ENCODE measurements around the gene EVI5.

EVI5 gene

DNA sequence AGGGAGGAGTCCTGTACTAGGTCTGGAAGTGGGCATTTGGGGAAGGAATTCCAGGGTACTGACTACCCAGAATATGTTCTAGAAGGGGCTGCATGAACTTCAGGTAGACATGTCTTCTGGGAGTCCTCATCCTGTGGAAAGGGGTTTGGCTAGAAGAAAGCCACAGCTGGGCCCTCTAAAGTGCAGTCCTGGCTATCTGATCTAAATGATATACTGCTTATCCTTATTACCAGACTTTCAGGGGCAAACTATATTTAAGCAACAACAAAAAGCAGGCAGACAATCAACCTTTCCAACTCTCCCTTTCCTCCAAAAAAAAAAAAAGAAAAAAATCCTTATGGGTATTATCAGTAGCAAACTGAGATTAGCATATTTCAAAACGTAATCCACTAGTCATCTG is 268.3 kb downstream of the EVI5 start:
- TF ChIP-seq, protein P1, sequence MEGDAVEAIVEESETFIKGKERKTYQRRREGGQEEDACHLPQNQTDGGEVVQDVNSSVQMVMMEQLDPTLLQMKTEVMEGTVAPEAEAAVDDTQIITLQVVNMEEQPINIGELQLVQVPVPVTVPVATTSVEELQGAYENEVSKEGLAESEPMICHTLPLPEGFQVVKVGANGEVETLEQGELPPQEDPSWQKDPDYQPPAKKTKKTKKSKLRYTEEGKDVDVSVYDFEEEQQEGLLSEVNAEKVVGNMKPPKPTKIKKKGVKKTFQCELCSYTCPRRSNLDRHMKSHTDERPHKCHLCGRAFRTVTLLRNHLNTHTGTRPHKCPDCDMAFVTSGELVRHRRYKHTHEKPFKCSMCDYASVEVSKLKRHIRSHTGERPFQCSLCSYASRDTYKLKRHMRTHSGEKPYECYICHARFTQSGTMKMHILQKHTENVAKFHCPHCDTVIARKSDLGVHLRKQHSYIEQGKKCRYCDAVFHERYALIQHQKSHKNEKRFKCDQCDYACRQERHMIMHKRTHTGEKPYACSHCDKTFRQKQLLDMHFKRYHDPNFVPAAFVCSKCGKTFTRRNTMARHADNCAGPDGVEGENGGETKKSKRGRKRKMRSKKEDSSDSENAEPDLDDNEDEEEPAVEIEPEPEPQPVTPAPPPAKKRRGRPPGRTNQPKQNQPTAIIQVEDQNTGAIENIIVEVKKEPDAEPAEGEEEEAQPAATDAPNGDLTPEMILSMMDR (IDR thresholded peaks at IDR 0.05), result no peak
- H3K4me2 ChIP-seq (ENCODE audit: low read length), result no peak overlapping the region
- H3K36me3 ChIP-seq (ENCODE audit: control insufficient read depth, insufficient read depth, low read length), result no peaks in the 10 kb centered on the region
- H3K27ac ChIP-seq, result no peak overlapping the region
- no peaks in the 10 kb centered on the region for H3K4me1 ChIP-seq
- H3K9me3 ChIP-seq (ENCODE audit: control insufficient read depth, low read length), result no peaks in the 10 kb centered on the region
- no peak overlapping the region for H3K9ac ChIP-seq
- no peak overlapping the region for H3K4me3 ChIP-seq (ENCODE audit: low read depth, low read length)
- H3K79me2 ChIP-seq, result no peaks in the 10 kb centered on the region
- no peaks in the 10 kb centered on the region for H3K27me3 ChIP-seq (ENCODE audit: control insufficient read depth, insufficient read depth, low read length)
- no peak overlapping the region for H2AFZ ChIP-seq

- H3K4me3 ChIP-seq (ENCODE audit: low read depth, low read length), result no peak overlapping the region
- H3K27me3 ChIP-seq (ENCODE audit: control insufficient read depth, insufficient read depth, low read length), result no peaks in the 10 kb centered on the region
- H3K79me2 ChIP-seq, result no peaks in the 10 kb centered on the region
- TF ChIP-seq, protein P1 (IDR thresholded peaks at IDR 0.05), result no peak
- H2AFZ ChIP-seq, result no peak overlapping the region
- H3K27ac ChIP-seq, result no peak overlapping the region
- no peaks in the 10 kb centered on the region for H3K9me3 ChIP-seq (ENCODE audit: control insufficient read depth, low read length)
- H3K9ac ChIP-seq, result no peak overlapping the region
- H3K36me3 ChIP-seq (ENCODE audit: control insufficient read depth, insufficient read depth, low read length), result no peaks in the 10 kb centered on the region
- H3K4me1 ChIP-seq, result no peaks in the 10 kb centered on the region
- H3K4me2 ChIP-seq (ENCODE audit: low read length), result no peak overlapping the region
These were observed 269.1 kb downstream of the EVI5 start for GRCh38 chr1:92515796-92516201.

GRCh38 chr1:92511541-92511940 is 273.4 kb downstream of the EVI5 start:
- no peak overlapping the region for H2AFZ ChIP-seq
- H3K27ac ChIP-seq, result no peak overlapping the region
- H3K27me3 ChIP-seq (ENCODE audit: control insufficient read depth, insufficient read depth, low read length), result no peaks in the 10 kb centered on the region
- no peaks in the 10 kb centered on the region for H3K9me3 ChIP-seq (ENCODE audit: control insufficient read depth, low read length)
- no peaks in the 10 kb centered on the region for H3K4me1 ChIP-seq
- H3K36me3 ChIP-seq (ENCODE audit: control insufficient read depth, insufficient read depth, low read length), result no peaks in the 10 kb centered on the region
- TF ChIP-seq, protein P1 (IDR thresholded peaks at IDR 0.05), result no peak
- H3K79me2 ChIP-seq, result no peaks in the 10 kb centered on the region
- H3K4me2 ChIP-seq (ENCODE audit: low read length), result no peak overlapping the region
- no peak overlapping the region for H3K4me3 ChIP-seq (ENCODE audit: low read depth, low read length)
- H3K9ac ChIP-seq, result no peak overlapping the region

DNA sequence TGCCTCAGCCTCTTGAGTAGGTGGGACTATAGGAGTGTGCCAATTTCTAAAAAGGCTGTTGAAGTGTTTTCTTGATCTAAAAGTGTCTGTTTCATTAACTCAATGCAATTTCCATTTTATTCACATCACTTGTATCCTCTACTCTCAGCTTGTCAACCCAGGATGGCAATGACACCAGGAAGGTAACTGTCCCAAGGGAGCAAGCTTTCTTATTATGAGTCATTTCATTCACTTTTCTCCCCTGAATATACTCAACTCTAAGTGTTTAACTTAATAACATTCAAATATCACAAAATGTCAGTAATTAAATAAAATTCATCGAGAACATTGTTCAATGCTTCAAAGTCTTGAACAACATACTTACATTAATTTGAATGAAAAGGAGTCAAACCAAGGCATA is 275.3 kb downstream of the EVI5 start:
- no peaks in the 10 kb centered on the region for H3K9me3 ChIP-seq (ENCODE audit: control insufficient read depth, low read length)
- H3K4me3 ChIP-seq (ENCODE audit: low read depth, low read length), result no peak overlapping the region
- no peaks in the 10 kb centered on the region for H3K36me3 ChIP-seq (ENCODE audit: control insufficient read depth, insufficient read depth, low read length)
- no peak overlapping the region for H3K4me2 ChIP-seq (ENCODE audit: low read length)
- no peak overlapping the region for H3K27ac ChIP-seq
- H3K79me2 ChIP-seq, result no peaks in the 10 kb centered on the region
- H3K9ac ChIP-seq, result no peak overlapping the region
- no peak overlapping the region for H2AFZ ChIP-seq
- H3K4me1 ChIP-seq, result no peaks in the 10 kb centered on the region
- no peaks in the 10 kb centered on the region for H3K27me3 ChIP-seq (ENCODE audit: control insufficient read depth, insufficient read depth, low read length)
- TF ChIP-seq, protein P1 (IDR thresholded peaks at IDR 0.05), result no peak

- no peaks in the 10 kb centered on the region for H3K9me3 ChIP-seq (ENCODE audit: control insufficient read depth, low read length)
- H3K9ac ChIP-seq, result no peak overlapping the region
- TF ChIP-seq, protein P1 (IDR thresholded peaks at IDR 0.05), result no peak
- no peak overlapping the region for H3K4me2 ChIP-seq (ENCODE audit: low read length)
- H3K27ac ChIP-seq, result no peak overlapping the region
- no peaks in the 10 kb centered on the region for H3K27me3 ChIP-seq (ENCODE audit: control insufficient read depth, insufficient read depth, low read length)
- H2AFZ ChIP-seq, result no peak overlapping the region
- no peaks in the 10 kb centered on the region for H3K36me3 ChIP-seq (ENCODE audit: control insufficient read depth, insufficient read depth, low read length)
- H3K4me1 ChIP-seq, result no peaks in the 10 kb centered on the region
- H3K4me3 ChIP-seq (ENCODE audit: low read depth, low read length), result no peak overlapping the region
- H3K79me2 ChIP-seq, result no peaks in the 10 kb centered on the region
These were observed 279.8 kb downstream of the EVI5 start for GRCh38 chr1:92505015-92505692.
